Neural progenitor cell (in vitro differentiated cells): ENCODE measurements around the gene RAB20. TPM values are rescaled to one million over a fixed set of nuclear protein-coding genes. Genes with fewer than 3 reads are reported as not detected.

Experiments
- DNase-seq: peaks from one replicate; pipeline ENCODE4 v3.0.0-alpha.2; 2016; ENCODE audit warnings: low spot score
- H2AFZ ChIP-seq: fragments of 200-600 bp; sonication (generic); replicated peaks from 2 replicates; pipeline ENCODE4 v1.6.1; 2016; ENCODE audit warnings: antibody characterized with exemption
- H3F3A ChIP-seq: fragments of 200-600 bp; sonication (generic); 2 replicates; pipeline ENCODE4 v1.6.1; 2016; ENCODE audit warnings: antibody characterized with exemption, low read depth
- H3K27ac ChIP-seq: fragments of 200-600 bp; sonication (generic); 2 replicates; pipeline ENCODE4 v1.5.1; 2016; ENCODE audit warnings: mild to moderate bottlenecking
- H3K27me3 ChIP-seq: fragments of 200-600 bp; sonication (generic); 2 replicates; pipeline ENCODE4 v1.6.1; 2016; ENCODE audit warnings: mild to moderate bottlenecking, moderate library complexity
- H3K36me3 ChIP-seq: fragments of 200-600 bp; sonication (generic); 2 replicates; pipeline ENCODE4 v1.5.1; 2016
- H3K4me1 ChIP-seq: fragments of 200-600 bp; sonication (generic); 2 replicates; pipeline ENCODE4 v1.6.1; 2016; ENCODE audit warnings: mixed run types
- H3K4me2 ChIP-seq: fragments of 200-600 bp; sonication (generic); 2 replicates; pipeline ENCODE4 v1.6.1; 2016
- H3K4me3 ChIP-seq: fragments of 200-600 bp; sonication (generic); 2 replicates; pipeline ENCODE4 v1.5.1; 2016
- H3K79me2 ChIP-seq: fragments of 200-600 bp; sonication (generic); 2 replicates; pipeline ENCODE4 v1.6.1; 2016; ENCODE audit warnings: low read depth
- H3K9ac ChIP-seq: fragments of 200-600 bp; sonication (generic); 2 replicates; pipeline ENCODE4 v1.6.1; 2016
- H3K9me3 ChIP-seq: fragments of 200-600 bp; sonication (generic); 2 replicates; pipeline ENCODE4 v1.5.1; 2016; ENCODE audit warnings: low read depth
- H4K20me1 ChIP-seq: fragments of 200-600 bp; sonication (generic); 2 replicates; pipeline ENCODE4 v1.6.1; 2016; ENCODE audit warnings: low read depth
- H3K27ac Mint-ChIP-seq: 3 replicates; pipeline ENCODE4 v1.8.0; 2021; ENCODE audit warnings: mixed read lengths
- H3K27me3 Mint-ChIP-seq: 2 replicates; pipeline ENCODE4 v1.8.0; 2022; ENCODE audit warnings: low read depth, mild to moderate bottlenecking, inconsistent platforms, moderate library complexity, mixed read lengths; ENCODE audit not compliant: insufficient read depth
- H3K36me3 Mint-ChIP-seq: 3 replicates; pipeline ENCODE4 v1.8.0; 2021; ENCODE audit warnings: mixed read lengths
- H3K4me1 Mint-ChIP-seq: 3 replicates; pipeline ENCODE4 v1.8.0; 2021; ENCODE audit warnings: mixed read lengths
- H3K4me3 Mint-ChIP-seq: 3 replicates; pipeline ENCODE4 v1.8.0; 2021; ENCODE audit warnings: mild to moderate bottlenecking, moderate library complexity, mixed read lengths
- H3K9me3 Mint-ChIP-seq: 3 replicates; pipeline ENCODE4 v1.8.0; 2020; ENCODE audit warnings: mixed read lengths
- CTCF ChIP-seq: fragments of 200-600 bp; sonication (generic); IDR thresholded peaks from 2 replicates; pipeline ENCODE4 v1.5.1; 2017; ENCODE audit warnings: antibody characterized with exemption, mild to moderate bottlenecking
- EZH2 ChIP-seq: fragments of 200-600 bp; sonication (generic); IDR thresholded peaks from 2 replicates; pipeline ENCODE4 v1.6.1; 2017; ENCODE audit warnings: antibody characterized with exemption, mild to moderate bottlenecking, moderate library complexity
- EZH2phosphoT487 ChIP-seq: fragments of 200-600 bp; sonication (generic); IDR thresholded peaks from 2 replicates; pipeline ENCODE4 v1.6.1; 2017; ENCODE audit warnings: antibody characterized with exemption
- total RNA-seq: library from RNA; depleted of rRNA; stranded (reverse); fragments of >200 nt; gene quantifications from 2 replicates; pipeline ENCODE4 v1.2.3, GENCODE V29; 2015; ENCODE audit warnings: low replicate concordance

RAB20 gene
- total RNA-seq, 1 donor from 2014 or later: 0.58 TPM

GRCh38 chr13:110500341-110500740, 61.2 kb downstream of the RAB20 start:
- peaks cover 8% of the 10 kb centered on the region for H3K36me3 ChIP-seq
- no peaks in the 10 kb centered on the region for H3K79me2 ChIP-seq
- no peak for DNase-seq
- H4K20me1 ChIP-seq: no peaks in the 10 kb centered on the region
- H3K4me2 ChIP-seq: no peak overlapping the region
- H3K27me3 ChIP-seq: no peaks in the 10 kb centered on the region
- no peak overlapping the region for H3K4me3 Mint-ChIP-seq
- H3K9me3 Mint-ChIP-seq: no peaks in the 10 kb centered on the region
- H3K27ac Mint-ChIP-seq: no peak overlapping the region
- H3K4me3 ChIP-seq: no peak overlapping the region
- H3K27ac ChIP-seq: no peak overlapping the region
- H3K4me1 ChIP-seq: no peaks in the 10 kb centered on the region
- H3K4me1 Mint-ChIP-seq: no peaks in the 10 kb centered on the region
- H3K27me3 Mint-ChIP-seq: no peaks in the 10 kb centered on the region
- no peak overlapping the region for H2AFZ ChIP-seq
- H3K36me3 Mint-ChIP-seq: peaks cover 53% of the 10 kb centered on the region
- no peaks in the 10 kb centered on the region for H3F3A ChIP-seq
- H3K9ac ChIP-seq: no peak overlapping the region
- TF ChIP-seq EZH2: no peak
- TF ChIP-seq EZH2phosphoT487: no peak
- TF ChIP-seq CTCF: no peak
- H3K9me3 ChIP-seq: no peaks in the 10 kb centered on the region

- Histone ChIP-seq H3K9ac (no peak overlapping the region), H3F3A (no peaks in the 10 kb centered on the region), H3K27me3 (no peaks in the 10 kb centered on the region), H2AFZ (no peak overlapping the region), H3K4me3 (no peak overlapping the region), H3K4me1 (no peaks in the 10 kb centered on the region), H4K20me1 (no peaks in the 10 kb centered on the region), H3K9me3 (no peaks in the 10 kb centered on the region), H3K79me2 (no peaks in the 10 kb centered on the region), H3K27ac (no peak overlapping the region), H3K36me3 (peaks cover 8% of the 10 kb centered on the region), H3K4me2 (no peak overlapping the region)
- Mint-ChIP-seq H3K27ac (no peak overlapping the region), H3K9me3 (no peaks in the 10 kb centered on the region), H3K4me1 (no peaks in the 10 kb centered on the region), H3K4me3 (no peak overlapping the region), H3K27me3 (no peaks in the 10 kb centered on the region), H3K36me3 (peaks cover 55% of the 10 kb centered on the region)
- no peak for TF ChIP-seq EZH2phosphoT487
- TF ChIP-seq EZH2: no peak
- no peak for TF ChIP-seq CTCF
- DNase-seq: no peak
Measured at GRCh38 chr13:110499621-110500281, 61.8 kb downstream of the RAB20 start.

- no peaks in the 10 kb centered on the region for H3K4me1 ChIP-seq
- H3K79me2 ChIP-seq: no peaks in the 10 kb centered on the region
- Mint-ChIP-seq H3K9me3 (no peaks in the 10 kb centered on the region), H3K36me3 (peaks cover 60% of the 10 kb centered on the region), H3K27ac (no peak overlapping the region), H3K4me3 (no peak overlapping the region), H3K27me3 (no peaks in the 10 kb centered on the region), H3K4me1 (no peaks in the 10 kb centered on the region)
- no peak overlapping the region for H3K27ac ChIP-seq
- no peak for DNase-seq
- H3K27me3 ChIP-seq: no peaks in the 10 kb centered on the region
- TF ChIP-seq CTCF (no peak), EZH2 (no peak), EZH2phosphoT487 (no peak)
- H3K9ac ChIP-seq: no peak overlapping the region
- H3K9me3 ChIP-seq: no peaks in the 10 kb centered on the region
- no peaks in the 10 kb centered on the region for H4K20me1 ChIP-seq
- no peak overlapping the region for H2AFZ ChIP-seq
- H3F3A ChIP-seq: no peaks in the 10 kb centered on the region
- H3K4me3 ChIP-seq: no peak overlapping the region
- no peak overlapping the region for H3K4me2 ChIP-seq
- peaks cover 8% of the 10 kb centered on the region for H3K36me3 ChIP-seq
Measured at GRCh38 chr13:110498765-110499164, 62.8 kb downstream of the RAB20 start.
